Thoracic aorta (tissue), 2 donors: Measurements from ENCODE around the gene RPL22. TPM values are rescaled to one million over a fixed set of nuclear protein-coding genes. Genes with fewer than 3 reads are reported as not detected.

Experiments
- ATAC-seq: fragments of 150-250 bp; one replicate; pipeline ENCODE4 v1.8.0; 2017; ENCODE audit warnings: low read depth; ENCODE audit not compliant: insufficient number of reproducible peaks, low FRiP score
- DNase-seq: peaks from one replicate; pipeline ENCODE4 v3.0.0-alpha.2; 2020; ENCODE audit warnings: low spot score
- H3K27ac ChIP-seq, 2 donors: fragments of 200-600 bp; sonication (generic); 1 replicate in 1 of 2; 2 replicates in 1 of 2; pipeline ENCODE4 v1.5.1; 2016; ENCODE audit warnings: mild to moderate bottlenecking in 2 of 2, moderate library complexity in 2 of 2
- H3K27me3 ChIP-seq: fragments of 200-600 bp; sonication (generic); replicated peaks from 2 replicates; pipeline ENCODE4 v1.6.0; 2016; ENCODE audit warnings: mild to moderate bottlenecking; ENCODE audit not compliant: insufficient read depth
- H3K36me3 ChIP-seq: fragments of 200-600 bp; sonication (generic); one replicate; pipeline ENCODE4 v1.5.1; 2016
- H3K4me1 ChIP-seq, 2 donors: fragments of 200-600 bp; sonication (generic); 1 replicate in 1 of 2; 2 replicates in 1 of 2; pipeline versions ENCODE4 v1.5.1 to v1.6.0; 2016; ENCODE audit warnings: low read depth in 2 of 2, mild to moderate bottlenecking in 1 of 2; ENCODE audit not compliant: control insufficient read depth in 1 of 2
- H3K4me3 ChIP-seq: fragments of 200-600 bp; sonication (generic); 2 replicates; pipeline ENCODE4 v1.5.1; 2016; ENCODE audit warnings: mild to moderate bottlenecking
- H3K9me3 ChIP-seq: fragments of 200-600 bp; sonication (generic); 2 replicates; pipeline ENCODE4 v1.5.1; 2016
- total RNA-seq, 2 donors: library from RNA; depleted of rRNA; stranded (reverse); fragments of >200 nt; gene quantifications; one replicate each; pipeline versions ENCODE4 v1.1.0 to v1.2.3, GENCODE V29; 2016
- TF ChIP-seq, protein P1 (sequence below): fragments of 200-600 bp; sonication (generic); IDR thresholded peaks from one replicate; pipeline ENCODE4 v1.5.1; 2019; ENCODE audit warnings: antibody characterized with exemption

The RPL22 gene
- total RNA-seq, 2 donors from 2014 or later: 80.4 to 130 TPM

DNA sequence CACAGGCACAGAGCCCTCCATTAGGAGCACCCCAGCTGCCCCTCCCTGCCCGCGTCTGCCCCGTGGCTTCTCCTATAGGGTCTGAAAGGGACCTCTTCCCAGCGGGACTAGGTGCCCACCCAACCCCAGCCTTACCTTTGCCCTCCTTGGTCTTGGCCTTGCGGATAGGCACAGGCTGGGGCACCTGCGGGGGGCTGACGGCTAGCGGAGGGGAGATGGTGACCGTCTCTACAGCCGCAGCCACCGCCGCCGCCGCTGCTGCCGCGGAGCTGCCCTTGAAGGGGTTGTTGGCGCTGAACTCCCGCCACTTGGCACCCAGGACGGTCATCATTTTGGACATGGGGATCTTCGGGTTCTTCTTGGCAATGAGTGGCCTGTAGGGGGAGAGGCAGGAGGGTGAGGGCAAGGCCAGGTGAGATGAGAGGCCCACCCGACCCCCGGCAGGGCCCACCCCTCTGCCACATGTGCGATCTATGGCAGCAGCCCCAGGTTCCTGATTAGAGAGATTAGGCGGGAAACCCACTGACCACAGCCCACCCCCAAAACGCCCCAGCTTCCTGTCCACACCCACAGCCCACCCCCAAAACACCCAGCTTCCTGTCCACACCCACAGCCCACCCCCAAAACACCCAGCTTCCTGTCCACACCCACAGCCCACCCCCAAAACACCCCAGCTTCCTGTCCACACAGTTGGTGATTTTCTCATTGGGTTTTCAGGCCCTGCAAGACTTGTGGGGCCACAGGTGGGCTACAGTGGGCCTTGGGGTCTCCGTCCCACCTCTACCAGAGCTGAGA, 44.7 kb downstream of the RPL22 start:
- Histone ChIP-seq H3K9me3 (no peaks in the 10 kb centered on the region), H3K4me1 (no peaks in the 10 kb centered on the region), H3K36me3 (no peaks in the 10 kb centered on the region), H3K27ac (no peak overlapping the region), H3K27me3 (no peaks in the 10 kb centered on the region), H3K4me3 (no peak overlapping the region)
- TF ChIP-seq, protein P1, sequence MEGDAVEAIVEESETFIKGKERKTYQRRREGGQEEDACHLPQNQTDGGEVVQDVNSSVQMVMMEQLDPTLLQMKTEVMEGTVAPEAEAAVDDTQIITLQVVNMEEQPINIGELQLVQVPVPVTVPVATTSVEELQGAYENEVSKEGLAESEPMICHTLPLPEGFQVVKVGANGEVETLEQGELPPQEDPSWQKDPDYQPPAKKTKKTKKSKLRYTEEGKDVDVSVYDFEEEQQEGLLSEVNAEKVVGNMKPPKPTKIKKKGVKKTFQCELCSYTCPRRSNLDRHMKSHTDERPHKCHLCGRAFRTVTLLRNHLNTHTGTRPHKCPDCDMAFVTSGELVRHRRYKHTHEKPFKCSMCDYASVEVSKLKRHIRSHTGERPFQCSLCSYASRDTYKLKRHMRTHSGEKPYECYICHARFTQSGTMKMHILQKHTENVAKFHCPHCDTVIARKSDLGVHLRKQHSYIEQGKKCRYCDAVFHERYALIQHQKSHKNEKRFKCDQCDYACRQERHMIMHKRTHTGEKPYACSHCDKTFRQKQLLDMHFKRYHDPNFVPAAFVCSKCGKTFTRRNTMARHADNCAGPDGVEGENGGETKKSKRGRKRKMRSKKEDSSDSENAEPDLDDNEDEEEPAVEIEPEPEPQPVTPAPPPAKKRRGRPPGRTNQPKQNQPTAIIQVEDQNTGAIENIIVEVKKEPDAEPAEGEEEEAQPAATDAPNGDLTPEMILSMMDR: no peak
- ATAC-seq: no peak
- no peak for DNase-seq

DNA sequence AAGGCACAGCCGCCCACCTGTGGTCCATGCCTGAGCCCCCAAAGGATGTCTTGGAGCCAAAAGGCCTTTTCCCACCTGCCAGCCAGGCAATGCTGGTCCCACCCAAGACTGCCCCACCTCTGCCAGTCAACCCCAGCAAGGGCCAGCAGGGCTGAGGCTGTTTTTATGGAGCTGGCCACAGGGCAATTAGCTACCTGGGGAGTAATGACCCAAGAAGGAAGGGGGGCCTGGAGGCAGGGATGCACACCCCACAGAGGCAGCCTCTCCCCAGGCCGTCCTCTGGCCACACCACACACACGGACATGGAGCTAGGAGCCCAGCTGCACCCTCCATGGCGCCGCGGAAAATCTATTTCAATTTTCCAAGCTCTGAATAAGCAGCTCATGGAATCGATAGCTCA, 46.5 kb downstream of the RPL22 start:
- Histone ChIP-seq H3K4me3 (no peak overlapping the region), H3K4me1 (peaks cover 0 to 4% of the 10 kb centered on the region in 2 donors), H3K36me3 (no peaks in the 10 kb centered on the region), H3K27ac (no peak overlapping the region), H3K9me3 (no peaks in the 10 kb centered on the region), H3K27me3 (no peaks in the 10 kb centered on the region)
- DNase-seq (no peak), ATAC-seq (no peak)
- TF ChIP-seq, protein P1: no peak

DNA sequence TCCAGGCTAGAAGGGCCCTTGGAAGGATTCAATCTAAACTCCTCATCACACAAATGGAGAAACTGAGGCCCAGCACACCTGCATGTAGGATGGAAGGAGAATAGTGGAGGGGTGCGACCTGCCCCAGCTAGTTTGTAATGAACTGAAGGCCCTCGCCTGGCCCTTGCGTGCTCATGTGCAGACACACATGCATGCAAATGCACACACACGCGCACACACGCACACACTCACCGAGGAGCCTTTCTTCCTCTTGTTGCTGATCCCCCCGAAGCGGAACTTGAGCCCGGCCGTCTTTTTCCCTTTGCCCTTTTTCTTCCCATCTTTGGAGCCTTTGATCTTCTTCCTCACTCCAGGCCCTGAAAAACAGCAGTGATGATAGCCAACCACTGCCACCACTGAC, 47.2 kb downstream of the RPL22 start:
- Histone ChIP-seq H3K4me1 (peaks cover 0 to 4% of the 10 kb centered on the region in 2 donors), H3K27ac (no peak overlapping the region), H3K9me3 (no peaks in the 10 kb centered on the region), H3K27me3 (no peaks in the 10 kb centered on the region), H3K4me3 (no peak overlapping the region), H3K36me3 (no peaks in the 10 kb centered on the region)
- TF ChIP-seq, protein P1: no peak
- DNase-seq (no peak), ATAC-seq (no peak)

DNA sequence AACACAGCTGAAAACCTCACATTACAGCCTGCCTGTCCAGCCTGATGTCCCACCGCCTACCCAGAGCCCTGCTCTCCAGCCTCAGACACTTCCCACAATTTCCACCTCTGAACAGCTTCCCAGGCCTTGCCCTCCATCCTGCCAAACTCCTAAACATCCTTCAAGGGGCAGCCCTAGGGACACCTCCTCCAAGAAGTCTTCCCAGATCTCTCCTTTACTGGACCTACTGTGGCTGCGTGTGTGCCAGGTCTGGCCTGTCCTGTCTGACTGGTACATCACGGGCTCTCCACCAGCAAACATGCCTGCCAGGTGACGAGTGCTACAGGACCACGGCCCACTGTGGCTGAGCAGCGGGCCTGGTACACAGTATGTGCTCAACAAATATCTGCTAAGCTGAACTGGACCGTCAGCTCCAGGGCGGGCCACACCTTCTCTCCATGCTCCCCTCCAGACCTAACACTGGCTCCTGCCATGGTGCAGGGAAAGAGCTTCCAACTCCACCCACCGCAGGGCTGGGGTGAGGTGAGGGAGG, 48.0 kb downstream of the RPL22 start:
- Histone ChIP-seq H3K9me3 (no peaks in the 10 kb centered on the region), H3K27me3 (no peaks in the 10 kb centered on the region), H3K36me3 (no peaks in the 10 kb centered on the region), H3K27ac (no peak overlapping the region), H3K4me1 (peaks cover 0 to 4% of the 10 kb centered on the region in 2 donors), H3K4me3 (no peak overlapping the region)
- ATAC-seq (no peak), DNase-seq (no peak)
- TF ChIP-seq, protein P1: no peak

DNA sequence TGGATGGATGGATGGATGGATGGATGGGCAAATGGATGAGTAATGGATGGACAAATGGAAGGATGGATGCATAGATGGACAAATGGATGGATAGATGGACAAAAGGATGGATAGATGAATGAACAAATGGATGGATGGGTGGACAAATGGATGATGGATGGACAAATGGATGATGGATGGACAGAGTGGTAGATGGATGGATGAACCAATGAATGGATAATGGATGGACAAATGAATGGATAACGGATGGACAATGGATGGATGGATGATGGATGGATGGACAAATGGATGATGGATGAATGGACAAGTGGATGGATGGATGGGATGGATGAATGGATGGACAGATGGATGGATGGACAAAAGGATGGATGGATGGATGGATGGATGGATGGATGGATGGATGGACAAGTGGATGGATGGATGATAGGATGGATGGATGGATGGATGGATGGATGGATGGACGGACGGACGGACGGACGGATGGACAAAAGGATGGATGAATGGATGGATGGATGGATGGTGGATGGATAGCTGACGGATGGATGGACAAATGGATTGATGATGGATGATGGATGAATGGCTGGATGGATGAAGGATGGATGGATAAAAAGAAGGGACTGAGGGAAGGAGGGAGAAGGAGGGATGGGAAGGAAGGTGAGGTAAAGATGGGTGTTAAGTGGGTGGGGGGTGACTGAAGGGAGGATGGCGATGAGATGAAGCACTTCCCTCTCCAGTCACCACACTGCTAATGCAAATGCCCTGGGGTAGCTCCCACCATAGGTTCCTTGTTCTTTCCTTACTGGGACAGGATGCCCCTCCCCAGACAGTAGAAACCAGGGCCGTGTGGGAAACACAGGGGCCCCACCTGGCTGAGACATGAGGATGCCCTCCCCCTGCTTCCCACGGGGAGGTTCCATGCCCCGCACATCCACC, 49.1 kb downstream of the RPL22 start:
- TF ChIP-seq, protein P1: no peak
- DNase-seq (no peak), ATAC-seq (no peak)
- no peaks in the 10 kb centered on the region for H3K36me3 ChIP-seq
- no peak overlapping the region for H3K27ac ChIP-seq
- H3K4me1 ChIP-seq: peaks cover 0 to 4% of the 10 kb centered on the region in 2 donors
- H3K27me3 ChIP-seq: no peaks in the 10 kb centered on the region
- H3K9me3 ChIP-seq: no peaks in the 10 kb centered on the region
- H3K4me3 ChIP-seq: no peak overlapping the region
